HepG2 (cell line): ENCODE measurements around the gene MOAP1. TPM values are rescaled to one million over a fixed set of nuclear protein-coding genes. Genes with fewer than 3 reads are reported as not detected.

ENCODE experiments used
- CSRNP2 ChIP-seq: sonication (generic); formaldehyde crosslinking; conservative IDR thresholded peaks from 2 replicates; pipeline ENCODE4 v1.8.0; 2022; ENCODE audit warnings: low read depth, missing genetic modification reagents
- EED ChIP-seq: sonication (generic); formaldehyde crosslinking; IDR thresholded peaks from 2 replicates; pipeline ENCODE4 v1.5.0; 2020; ENCODE audit warnings: mild to moderate bottlenecking, missing genetic modification reagents
- PLSCR1 ChIP-seq: sonication (generic); formaldehyde crosslinking; IDR thresholded peaks from 2 replicates; pipeline ENCODE4 v1.5.0; 2020; ENCODE audit warnings: missing genetic modification reagents, mild to moderate bottlenecking, borderline replicate concordance
- RARG ChIP-seq: sonication (generic); formaldehyde crosslinking; IDR thresholded peaks from 2 replicates; pipeline ENCODE4 v1.4.0; 2020; ENCODE audit warnings: low read depth, mild to moderate bottlenecking, missing genetic modification reagents
- RFXANK ChIP-seq: IDR thresholded peaks from 2 replicates; pipeline ENCODE4 v1.6.1; 2016
- SMAD1 ChIP-seq: sonication (generic); formaldehyde crosslinking; IDR thresholded peaks from 2 replicates; pipeline ENCODE4 v1.4.0; 2020; ENCODE audit warnings: missing genetic modification reagents, low read depth, mild to moderate bottlenecking, borderline replicate concordance
- ZBTB14 ChIP-seq: sonication (generic); formaldehyde crosslinking; IDR thresholded peaks from 2 replicates; pipeline ENCODE4 v1.4.0; 2020; ENCODE audit warnings: missing genetic modification reagents
- ZMYM4 ChIP-seq: sonication (generic); formaldehyde crosslinking; IDR thresholded peaks from 2 replicates; pipeline ENCODE4 v1.8.1; 2023; ENCODE audit warnings: mild to moderate bottlenecking, missing genetic modification reagents
- ZNF280B ChIP-seq: sonication (generic); formaldehyde crosslinking; IDR thresholded peaks from 2 replicates; pipeline ENCODE4 v1.5.0; 2020; ENCODE audit warnings: missing genetic modification reagents, mild to moderate bottlenecking, borderline replicate concordance
- ZNF280D ChIP-seq: sonication (generic); formaldehyde crosslinking; IDR thresholded peaks from 2 replicates; pipeline ENCODE4 v1.5.1; 2020; ENCODE audit warnings: mild to moderate bottlenecking, missing genetic modification reagents
- ZNF616 ChIP-seq: sonication (generic); formaldehyde crosslinking; IDR thresholded peaks from 2 replicates; pipeline ENCODE4 v1.5.0; 2020; ENCODE audit warnings: low read depth, mild to moderate bottlenecking, missing genetic modification reagents
- ZNF670 ChIP-seq: sonication (generic); formaldehyde crosslinking; IDR thresholded peaks from 2 replicates; pipeline ENCODE4 v1.8.0; 2022; ENCODE audit warnings: mild to moderate bottlenecking, missing genetic modification reagents, borderline replicate concordance
- polyA plus RNA-seq, 8 experiments: library from polyadenylated mRNA; depleted of rRNA in 3 of 8; stranded (reverse) in 7 of 8; unstranded in 1 of 8; fragments of >200 nt; fragmentation: Illumina TruSeq in 4 of 8; extraction: Trizol in 4 of 8; gene quantifications; 2 replicates each; pipeline versions ENCODE4 v1.2.1 to v1.2.3, GENCODE V29; 2011 to 2016; ENCODE audit warnings: low read depth in 4 of 8, missing spikeins in 1 of 8, mixed read lengths in 1 of 8; ENCODE audit not compliant: insufficient read depth in 1 of 8
- total RNA-seq, 5 experiments: library from RNA; depleted of rRNA; stranded (reverse); fragments of >200 nt; fragmentation: Illumina TruSeq; extraction: Trizol; gene quantifications; 2 replicates each; pipeline ENCODE4 v1.2.3, GENCODE V29; 2016; ENCODE audit warnings: low read depth in 1 of 5
- TF ChIP-seq, protein P1 (sequence below): sonication (generic); formaldehyde crosslinking; IDR thresholded peaks from 2 replicates; pipeline ENCODE4 v1.8.1; 2023; ENCODE audit warnings: missing genetic modification reagents, inconsistent platforms, borderline replicate concordance
- TF ChIP-seq, protein P2 (sequence below): sonication (generic); formaldehyde crosslinking; IDR thresholded peaks from 2 replicates; pipeline ENCODE4 v1.8.0; 2022; ENCODE audit warnings: low read depth, missing genetic modification reagents

The MOAP1 gene
- total and polyA plus RNA-seq, 2 of the 13 experiments (the other 11 are each of a cell fraction or from before 2014, with no cell fraction given) = 14.6 to 47.0 TPM

DNA sequence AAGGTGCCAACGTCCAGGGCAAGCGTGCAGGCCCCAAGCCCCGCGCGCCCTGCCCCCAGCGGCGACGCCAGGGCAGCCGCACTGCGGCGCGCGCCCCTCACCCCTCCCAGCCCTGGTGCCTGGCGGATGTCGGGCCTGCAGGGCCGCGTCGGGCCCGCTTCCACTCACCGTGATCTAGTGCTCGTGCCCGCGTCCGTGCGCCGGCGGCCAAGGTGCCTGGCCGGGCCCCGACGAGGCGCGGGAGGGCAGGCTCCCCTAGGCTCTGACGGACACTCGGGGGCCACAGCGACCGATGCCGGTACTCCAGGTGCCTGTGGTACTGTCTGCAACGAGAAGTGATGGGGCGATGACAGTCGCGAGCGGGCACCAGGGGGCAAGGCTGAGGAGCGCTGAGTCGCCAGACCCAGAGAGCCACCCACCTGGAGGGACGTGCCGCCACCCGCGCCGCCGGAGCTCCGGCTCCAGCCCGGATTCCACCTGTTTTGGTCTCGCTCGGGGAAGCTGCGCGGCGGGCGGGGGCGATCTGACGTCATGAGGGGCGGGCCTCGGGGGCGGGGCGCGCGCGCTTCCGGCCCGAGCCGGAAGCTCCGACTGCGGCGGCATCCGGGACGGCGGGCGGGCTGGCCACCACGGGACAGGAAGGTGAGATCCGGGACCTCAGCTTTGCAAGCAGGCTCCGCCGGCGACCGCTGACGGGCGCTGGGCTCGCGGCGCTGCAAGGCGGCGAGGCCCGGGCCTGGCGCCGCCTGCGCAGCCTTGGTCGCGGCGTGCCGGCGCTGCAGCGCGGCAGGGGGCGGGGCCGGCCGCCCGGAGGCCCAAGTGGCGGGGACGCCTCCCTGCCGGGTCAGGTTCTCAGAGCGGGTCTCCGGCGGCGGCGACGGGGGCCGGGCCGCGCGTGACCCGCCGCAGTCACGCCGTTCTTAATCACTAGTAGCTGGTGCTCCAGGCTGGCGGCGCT, at the start of gene MOAP1, which contains the start of gene LYSET (continued):
- TF ChIP-seq, protein P1, sequence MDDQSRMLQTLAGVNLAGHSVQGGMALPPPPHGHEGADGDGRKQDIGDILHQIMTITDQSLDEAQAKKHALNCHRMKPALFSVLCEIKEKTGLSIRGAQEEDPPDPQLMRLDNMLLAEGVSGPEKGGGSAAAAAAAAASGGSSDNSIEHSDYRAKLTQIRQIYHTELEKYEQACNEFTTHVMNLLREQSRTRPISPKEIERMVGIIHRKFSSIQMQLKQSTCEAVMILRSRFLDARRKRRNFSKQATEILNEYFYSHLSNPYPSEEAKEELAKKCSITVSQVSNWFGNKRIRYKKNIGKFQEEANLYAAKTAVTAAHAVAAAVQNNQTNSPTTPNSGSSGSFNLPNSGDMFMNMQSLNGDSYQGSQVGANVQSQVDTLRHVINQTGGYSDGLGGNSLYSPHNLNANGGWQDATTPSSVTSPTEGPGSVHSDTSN (CRISPR knock-in tag) = 0 out of 2 replicates have a peak, but pooled peaks have one; percentile 17
- TF ChIP-seq SMAD1 (CRISPR knock-in tag) (peak; percentile 95; the same call in 1 of the 2 replicates), ZMYM4 (CRISPR knock-in tag) (peak; percentile 53; the same call in 1 of the 2 replicates), PLSCR1 (CRISPR knock-in tag) (no peak), EED (CRISPR knock-in tag) (no peak), CSRNP2 (CRISPR knock-in tag) (no peak), ZBTB14 (CRISPR knock-in tag) (peak; percentile 82), RFXANK (CRISPR knock-in tag) (no peak), ZNF670 (peak; percentile 81; the same call in 1 of the 2 replicates), ZNF280D (CRISPR knock-in tag) (peak; percentile 70; the same call in 1 of the 2 replicates), ZNF616 (no peak), ZNF280B (CRISPR knock-in tag) (peak; percentile 85; the same call in 1 of the 2 replicates), RARG (CRISPR knock-in tag) (no peak)
- TF ChIP-seq, protein P2, sequence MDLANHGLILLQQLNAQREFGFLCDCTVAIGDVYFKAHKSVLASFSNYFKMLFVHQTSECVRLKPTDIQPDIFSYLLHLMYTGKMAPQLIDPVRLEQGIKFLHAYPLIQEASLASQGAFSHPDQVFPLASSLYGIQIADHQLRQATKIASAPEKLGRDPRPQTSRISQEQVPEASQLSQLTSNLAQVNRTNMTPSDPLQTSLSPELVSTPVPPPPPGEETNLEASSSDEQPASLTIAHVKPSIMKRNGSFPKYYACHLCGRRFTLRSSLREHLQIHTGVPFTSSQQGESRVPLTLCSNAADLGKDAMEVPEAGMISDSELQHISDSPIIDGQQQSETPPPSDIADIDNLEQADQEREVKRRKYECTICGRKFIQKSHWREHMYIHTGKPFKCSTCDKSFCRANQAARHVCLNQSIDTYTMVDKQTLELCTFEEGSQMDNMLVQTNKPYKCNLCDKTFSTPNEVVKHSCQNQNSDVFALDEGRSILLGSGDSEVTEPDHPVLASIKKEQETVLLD (CRISPR knock-in tag) = peak; percentile 88
